ENCODE results near the gene RAN.

The RAN gene

GRCh38 chr12:130871286-130872178 is at the start of gene RAN:
TSS of gene RAN (plus strand) at chr12:130872066. CDS start at chr12:130872594, 528 bp downstream.
- DNase-seq: peak; percentile 92
- Mint-ChIP-seq H3K4me1 (peaks cover 79% of the 10 kb centered on the region), H3K4me3 (peak within 1 kb of the TSS; percentile 97), H3K9me3 (no peaks in the 10 kb centered on the region), H3K27ac (peak within 1 kb of the TSS; percentile 98), H3K36me3 (peaks cover 40% of the 10 kb centered on the region), H3K27me3 (no peaks in the 10 kb centered on the region)
- CTCF ChIA-PET: interaction anchor here (1.3 to 1.5 kb wide), 3 partner anchors 34 to 40 kb away, joined by 3 to 8 read pairs (median 3); no protein-coding TSS in a partner anchor

- Mint-ChIP-seq H3K4me1 (peaks cover 23% of the 10 kb centered on the region), H3K27me3 (no peaks in the 10 kb centered on the region), H3K4me3 (no peak overlapping the region), H3K36me3 (peaks cover 16% of the 10 kb centered on the region), H3K27ac (no peak overlapping the region), H3K9me3 (no peaks in the 10 kb centered on the region)
- DNase-seq: no peak
- CTCF ChIA-PET: interaction anchor here (1.0 to 4.0 kb wide), 9 partner anchors 8 to 307 kb away, joined by 3 to 24 read pairs (median 4); partner anchors contain the start of gene STX2
Observed at GRCh38 chr12:130825771-130826150, 46.1 kb upstream of the RAN start.

GRCh38 chr12:130826151-130826801 is 45.6 kb upstream of the RAN start:
- Mint-ChIP-seq H3K27ac (no peak overlapping the region), H3K9me3 (no peaks in the 10 kb centered on the region), H3K27me3 (no peaks in the 10 kb centered on the region), H3K4me3 (no peak overlapping the region), H3K36me3 (peaks cover 11% of the 10 kb centered on the region), H3K4me1 (peaks cover 23% of the 10 kb centered on the region)
- peak; percentile 72 for DNase-seq
- CTCF ChIA-PET: interaction anchor here (0.6 to 4.0 kb wide), 15 partner anchors 9 to 990 kb away, joined by 3 to 24 read pairs (median 3); partner anchors contain the start of gene STX2

- peaks cover 22% of the 10 kb centered on the region for H3K4me1 Mint-ChIP-seq
- H3K36me3 Mint-ChIP-seq: peaks cover 7% of the 10 kb centered on the region
- H3K4me3 Mint-ChIP-seq: no peak overlapping the region
- no peaks in the 10 kb centered on the region for H3K27me3 Mint-ChIP-seq
- no peak overlapping the region for H3K27ac Mint-ChIP-seq
- DNase-seq: no peak
- CTCF ChIA-PET: interaction anchor here (1.2 to 2.7 kb wide), 2 partner anchors 248 to 305 kb away, joined by 3 to 14 read pairs; no protein-coding TSS in a partner anchor
- H3K9me3 Mint-ChIP-seq: no peaks in the 10 kb centered on the region
Observed at GRCh38 chr12:130827432-130827831, 44.4 kb upstream of the RAN start.

GRCh38 chr12:130828895-130829294 is 43.0 kb upstream of the RAN start:
- H3K4me3 Mint-ChIP-seq: no peak overlapping the region
- no peak overlapping the region for H3K27ac Mint-ChIP-seq
- H3K27me3 Mint-ChIP-seq: no peaks in the 10 kb centered on the region
- DNase-seq: no peak
- CTCF ChIA-PET: no interaction called here
- H3K36me3 Mint-ChIP-seq: peaks cover 7% of the 10 kb centered on the region
- H3K4me1 Mint-ChIP-seq: peaks cover 30% of the 10 kb centered on the region
- no peaks in the 10 kb centered on the region for H3K9me3 Mint-ChIP-seq

GRCh38 chr12:130829391-130830245 is 42.2 kb upstream of the RAN start:
- Mint-ChIP-seq H3K4me3 (no peak overlapping the region), H3K27me3 (no peaks in the 10 kb centered on the region), H3K27ac (no peak overlapping the region), H3K4me1 (peaks cover 30% of the 10 kb centered on the region), H3K36me3 (peaks cover 7% of the 10 kb centered on the region), H3K9me3 (no peaks in the 10 kb centered on the region)
- CTCF ChIA-PET: no interaction called here
- DNase-seq: no peak

- no peak for DNase-seq
- Mint-ChIP-seq H3K9me3 (no peaks in the 10 kb centered on the region), H3K4me3 (no peak overlapping the region), H3K36me3 (peaks cover 7% of the 10 kb centered on the region), H3K27me3 (no peaks in the 10 kb centered on the region), H3K4me1 (peaks cover 28% of the 10 kb centered on the region), H3K27ac (no peak overlapping the region)
- CTCF ChIA-PET: no interaction called here
Observed at GRCh38 chr12:130830246-130830551, 41.7 kb upstream of the RAN start.

GRCh38 chr12:130831246-130831645 is 40.6 kb upstream of the RAN start:
- CTCF ChIA-PET: interaction anchor here (0.7 to 0.9 kb wide), 2 partner anchors 12 to 39 kb away, joined by 3 read pairs; no protein-coding TSS in a partner anchor
- no peak for DNase-seq

GRCh38 chr12:130831876-130832405 is 39.9 kb upstream of the RAN start:
- no peaks in the 10 kb centered on the region for H3K27me3 Mint-ChIP-seq
- H3K9me3 Mint-ChIP-seq: no peaks in the 10 kb centered on the region

More at GRCh38 chr12:130831246-130831645, 40.6 kb upstream of the RAN start:
- Mint-ChIP-seq H3K36me3 (peaks cover 11% of the 10 kb centered on the region), H3K4me1 (peaks cover 25% of the 10 kb centered on the region), H3K27ac (no peak overlapping the region), H3K9me3 (no peaks in the 10 kb centered on the region), H3K27me3 (no peaks in the 10 kb centered on the region), H3K4me3 (no peak overlapping the region)

GRCh38 chr12:130832561-130833209 is 39.2 kb upstream of the RAN start:
- CTCF ChIA-PET: no interaction called here
- DNase-seq: no peak
- no peak overlapping the region for H3K4me3 Mint-ChIP-seq
- H3K4me1 Mint-ChIP-seq: peaks cover 31% of the 10 kb centered on the region
- H3K27me3 Mint-ChIP-seq: no peaks in the 10 kb centered on the region
- peaks cover 16% of the 10 kb centered on the region for H3K36me3 Mint-ChIP-seq
- no peak overlapping the region for H3K27ac Mint-ChIP-seq
- no peaks in the 10 kb centered on the region for H3K9me3 Mint-ChIP-seq

More at GRCh38 chr12:130831876-130832405, 39.9 kb upstream of the RAN start:
- CTCF ChIA-PET: interaction anchor here (0.5 to 0.9 kb wide), 2 partner anchors 39 to 288 kb away, joined by 3 to 4 read pairs; no protein-coding TSS in a partner anchor
- no peak overlapping the region for H3K27ac Mint-ChIP-seq
- H3K4me1 Mint-ChIP-seq: peaks cover 30% of the 10 kb centered on the region
- DNase-seq: no peak
- no peak overlapping the region for H3K4me3 Mint-ChIP-seq
- peaks cover 16% of the 10 kb centered on the region for H3K36me3 Mint-ChIP-seq

GRCh38 chr12:130835011-130835410 is 36.9 kb upstream of the RAN start:
- Mint-ChIP-seq H3K27me3 (no peaks in the 10 kb centered on the region), H3K4me1 (peaks cover 43% of the 10 kb centered on the region), H3K27ac (no peak overlapping the region), H3K36me3 (peaks cover 18% of the 10 kb centered on the region), H3K4me3 (no peak overlapping the region), H3K9me3 (no peaks in the 10 kb centered on the region)
- DNase-seq: no peak
- CTCF ChIA-PET: interaction anchor here (0.8 to 2.5 kb wide), 2 partner anchors 10 to 36 kb away, joined by 3 to 8 read pairs; no protein-coding TSS in a partner anchor

GRCh38 chr12:130835436-130835835 is 36.4 kb upstream of the RAN start:
- Mint-ChIP-seq H3K27me3 (no peaks in the 10 kb centered on the region), H3K27ac (no peak overlapping the region), H3K9me3 (no peaks in the 10 kb centered on the region), H3K4me1 (peaks cover 45% of the 10 kb centered on the region), H3K4me3 (no peak overlapping the region), H3K36me3 (peaks cover 18% of the 10 kb centered on the region)
- DNase-seq: no peak
- CTCF ChIA-PET: interaction anchor here (0.8 to 3.9 kb wide), 3 partner anchors 10 to 35 kb away, joined by 3 to 24 read pairs (median 8); no protein-coding TSS in a partner anchor
